Measurements from ENCODE around the gene GLMP. TPM values are rescaled to one million over a fixed set of nuclear protein-coding genes. Genes with fewer than 3 reads are reported as not detected.

Gene GLMP
- total RNA-seq, 4 donors from 2014 or later = 21.9 to 49.1 (median 34.5) TPM

DNA sequence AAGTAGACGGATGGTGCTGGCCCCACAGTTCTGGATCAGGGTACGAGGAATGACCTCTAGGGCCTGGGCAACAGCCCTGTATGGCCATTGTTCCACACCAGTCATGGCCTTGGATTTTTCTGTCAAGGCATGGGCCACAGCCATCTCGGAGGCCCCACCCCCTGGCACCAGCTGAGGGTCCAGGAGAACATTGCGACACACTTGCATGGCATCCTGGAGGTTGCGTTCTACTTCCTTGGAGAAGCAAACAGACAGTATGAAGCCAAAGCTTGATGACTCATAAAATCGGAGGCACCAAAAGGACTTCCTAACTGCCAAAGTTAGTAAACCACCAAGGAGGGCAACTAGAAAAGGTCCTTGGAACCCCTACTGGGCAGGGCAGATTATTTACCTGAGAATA, 15.5 kb upstream of the GLMP start:
- TF ChIP-seq CTCF (IDR thresholded peaks at IDR 0.05) (no peak), POLR2A (IDR thresholded peaks at IDR 0.05) (no peak)
- intact Hi-C loops (cut with DNase I; ENCODE audit: low total_unique reads) = no loop called here
- DNase-seq (ENCODE audit: low spot score in 2 of 2) = peak in 1 of 2 donors; percentile 19
- WGBS, 2 donors = 55 to 66% methylated on average over 6 of the region's 6 CpGs
- no peak overlapping the region for H3K4me3 ChIP-seq (ENCODE audit: low read depth, poor library complexity, severe bottlenecking)

- TF ChIP-seq CTCF (IDR thresholded peaks at IDR 0.05) (no peak), POLR2A (IDR thresholded peaks at IDR 0.05) (no peak)
- intact Hi-C loops (cut with DNase I; ENCODE audit: low total_unique reads) = no loop called here
- no peak overlapping the region for H3K4me3 ChIP-seq (ENCODE audit: low read depth, poor library complexity, severe bottlenecking)
- no peak for DNase-seq (ENCODE audit: low spot score in 2 of 2)
Measured at GRCh38 chr1:156308078-156308477, 12.6 kb upstream of the GLMP start.

- H3K4me3 ChIP-seq (ENCODE audit: low read depth, poor library complexity, severe bottlenecking) = no peak overlapping the region
- no peak for TF ChIP-seq POLR2A (IDR thresholded peaks at IDR 0.05)
- no peak for TF ChIP-seq CTCF (IDR thresholded peaks at IDR 0.05)
- no peak for DNase-seq (ENCODE audit: low spot score in 2 of 2)
- intact Hi-C loops (cut with DNase I; ENCODE audit: low total_unique reads) = no loop called here
- WGBS, 2 donors = 41 to 49% methylated on average over 2 of the region's 2 CpGs
Measured at GRCh38 chr1:156305215-156305614, 9.7 kb upstream of the GLMP start.

- intact Hi-C loops (cut with DNase I; ENCODE audit: low total_unique reads) = no loop called here
- H3K4me3 ChIP-seq (ENCODE audit: low read depth, poor library complexity, severe bottlenecking) = no peak overlapping the region
- 72 to 74% methylated on average over 4 of the region's 4 CpGs for WGBS, 2 donors
- no peak for DNase-seq (ENCODE audit: low spot score in 2 of 2)
- TF ChIP-seq POLR2A (IDR thresholded peaks at IDR 0.05) = no peak
- TF ChIP-seq CTCF (IDR thresholded peaks at IDR 0.05) = no peak
Measured at GRCh38 chr1:156303241-156303640, 7.8 kb upstream of the GLMP start.

- no peak for TF ChIP-seq CTCF (IDR thresholded peaks at IDR 0.05)
- no peak for TF ChIP-seq POLR2A (IDR thresholded peaks at IDR 0.05)
- no peak for DNase-seq (ENCODE audit: low spot score in 2 of 2)
- WGBS, 2 donors = 86 to 87% methylated on average over 19 of the region's 19 CpGs
- intact Hi-C loops (cut with DNase I; ENCODE audit: low total_unique reads) = no loop called here
- H3K4me3 ChIP-seq (ENCODE audit: low read depth, poor library complexity, severe bottlenecking) = no peak within 1 kb of the TSS
Measured at GRCh38 chr1:156298852-156299357, 3.4 kb upstream of the GLMP start, which contains the start of gene VHLL. TSS of gene VHLL (minus strand) at chr1:156299307. CDS start at chr1:156299189, 118 bp downstream.

- no peak overlapping the region for H3K4me3 ChIP-seq (ENCODE audit: low read depth, poor library complexity, severe bottlenecking)
- no peak for TF ChIP-seq POLR2A (IDR thresholded peaks at IDR 0.05)
- TF ChIP-seq CTCF (IDR thresholded peaks at IDR 0.05) = no peak
- intact Hi-C loops (cut with DNase I; ENCODE audit: low total_unique reads) = no loop called here
- no peak for DNase-seq (ENCODE audit: low spot score in 2 of 2)
- 89 to 93% methylated on average over 9 of the region's 9 CpGs for WGBS, 2 donors
Measured at GRCh38 chr1:156293895-156294294, 1.6 kb downstream of the GLMP start.
